ENCODE measurements around the gene HBG2.

Gene HBG2

DNA sequence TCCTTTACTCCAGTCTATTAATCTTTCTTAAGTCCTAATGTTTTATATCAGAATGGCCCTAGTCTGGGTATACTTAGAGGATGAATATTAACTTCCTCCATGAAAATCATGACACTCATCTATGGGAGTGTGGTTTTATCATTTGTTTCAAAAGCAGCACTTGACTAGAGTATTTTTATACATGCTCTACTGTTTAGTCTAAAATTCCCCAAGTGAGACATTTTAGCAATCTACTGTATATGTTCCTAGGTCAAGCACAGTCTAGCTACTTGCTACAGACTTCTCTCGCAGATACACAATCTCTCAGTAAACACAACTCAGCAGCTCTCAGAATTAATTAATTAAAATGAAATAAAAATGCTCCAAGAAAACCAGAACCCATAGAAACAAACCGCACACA is 24.8 kb downstream of the HBG2 start:
- DNase-seq (ENCODE audit: low read depth) = no peak

DNA sequence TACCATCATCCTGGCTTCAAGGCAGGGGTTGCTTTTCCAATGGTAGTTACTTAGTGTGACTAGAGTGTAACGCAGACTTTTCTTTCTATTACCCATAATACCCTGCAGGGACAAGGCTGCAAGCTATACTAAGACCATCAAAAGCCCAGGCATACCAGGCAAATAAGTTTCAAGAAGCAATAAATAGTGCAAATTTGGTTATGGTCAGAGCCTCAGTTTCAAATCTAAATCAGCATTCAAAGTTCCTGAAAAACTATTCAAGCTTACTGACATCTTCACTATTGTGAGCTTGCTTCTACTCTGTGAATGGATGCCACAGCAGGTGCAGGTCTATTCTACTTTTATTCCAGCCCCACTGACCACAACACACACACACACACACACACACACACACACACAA is 25.2 kb downstream of the HBG2 start:
- DNase-seq (ENCODE audit: low read depth) = no peak

DNA sequence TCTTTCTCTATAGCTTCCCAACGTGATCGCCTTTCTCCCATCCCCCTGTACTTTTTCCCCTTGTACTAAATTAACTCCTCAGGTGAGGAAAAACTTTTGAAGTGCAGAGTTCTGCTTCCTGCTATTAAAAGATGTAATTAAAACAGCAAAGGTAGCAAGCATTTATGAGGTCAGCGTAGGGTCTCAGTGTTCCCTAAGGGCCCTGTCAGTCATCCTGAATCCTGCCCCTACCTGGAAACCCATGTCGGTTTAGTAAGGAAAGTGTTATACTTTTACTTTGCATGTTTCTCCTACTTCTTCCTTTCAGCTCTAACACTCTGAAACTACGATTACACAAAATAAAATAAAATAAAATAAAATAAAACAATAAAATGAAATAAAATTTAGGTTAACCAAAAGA is 26.5 kb downstream of the HBG2 start:
- DNase-seq (ENCODE audit: low read depth) = no peak

DNA sequence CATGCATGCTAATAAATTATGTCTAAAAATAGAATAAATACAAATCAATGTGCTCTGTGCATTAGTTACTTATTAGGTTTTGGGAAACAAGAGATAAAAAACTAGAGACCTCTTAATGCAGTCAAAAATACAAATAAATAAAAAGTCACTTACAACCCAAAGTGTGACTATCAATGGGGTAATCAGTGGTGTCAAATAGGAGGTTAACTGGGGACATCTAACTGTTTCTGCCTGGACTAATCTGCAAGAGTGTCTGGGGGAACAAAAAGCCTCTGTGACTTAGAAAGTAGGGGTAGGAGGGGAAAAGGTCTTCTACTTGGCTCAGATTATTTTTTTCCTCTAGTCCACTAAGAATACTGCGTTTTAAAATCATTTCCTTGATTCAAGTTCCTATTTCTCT is 26.9 kb downstream of the HBG2 start:
- DNase-seq (ENCODE audit: low read depth) = no peak

DNA sequence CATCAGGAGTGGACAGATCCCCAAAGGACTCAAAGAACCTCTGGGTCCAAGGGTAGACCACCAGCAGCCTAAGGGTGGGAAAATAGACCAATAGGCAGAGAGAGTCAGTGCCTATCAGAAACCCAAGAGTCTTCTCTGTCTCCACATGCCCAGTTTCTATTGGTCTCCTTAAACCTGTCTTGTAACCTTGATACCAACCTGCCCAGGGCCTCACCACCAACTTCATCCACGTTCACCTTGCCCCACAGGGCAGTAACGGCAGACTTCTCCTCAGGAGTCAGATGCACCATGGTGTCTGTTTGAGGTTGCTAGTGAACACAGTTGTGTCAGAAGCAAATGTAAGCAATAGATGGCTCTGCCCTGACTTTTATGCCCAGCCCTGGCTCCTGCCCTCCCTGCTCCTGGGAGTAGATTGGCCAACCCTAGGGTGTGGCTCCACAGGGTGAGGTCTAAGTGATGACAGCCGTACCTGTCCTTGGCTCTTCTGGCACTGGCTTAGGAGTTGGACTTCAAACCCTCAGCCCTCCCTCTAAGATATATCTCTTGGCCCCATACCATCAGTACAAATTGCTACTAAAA is 27.8 kb downstream of the HBG2 start, which contains the start of gene HBB:
HBB (minus strand) TSS at position 340 of the 579 bp plus-strand sequence; CDS start at position 290, 50 bp downstream.
- DNase-seq (ENCODE audit: low read depth) = no peak

DNA sequence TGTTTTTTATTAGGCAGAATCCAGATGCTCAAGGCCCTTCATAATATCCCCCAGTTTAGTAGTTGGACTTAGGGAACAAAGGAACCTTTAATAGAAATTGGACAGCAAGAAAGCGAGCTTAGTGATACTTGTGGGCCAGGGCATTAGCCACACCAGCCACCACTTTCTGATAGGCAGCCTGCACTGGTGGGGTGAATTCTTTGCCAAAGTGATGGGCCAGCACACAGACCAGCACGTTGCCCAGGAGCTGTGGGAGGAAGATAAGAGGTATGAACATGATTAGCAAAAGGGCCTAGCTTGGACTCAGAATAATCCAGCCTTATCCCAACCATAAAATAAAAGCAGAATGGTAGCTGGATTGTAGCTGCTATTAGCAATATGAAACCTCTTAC is 29.1 kb downstream of the HBG2 start:
- no peak for DNase-seq (ENCODE audit: low read depth)

DNA sequence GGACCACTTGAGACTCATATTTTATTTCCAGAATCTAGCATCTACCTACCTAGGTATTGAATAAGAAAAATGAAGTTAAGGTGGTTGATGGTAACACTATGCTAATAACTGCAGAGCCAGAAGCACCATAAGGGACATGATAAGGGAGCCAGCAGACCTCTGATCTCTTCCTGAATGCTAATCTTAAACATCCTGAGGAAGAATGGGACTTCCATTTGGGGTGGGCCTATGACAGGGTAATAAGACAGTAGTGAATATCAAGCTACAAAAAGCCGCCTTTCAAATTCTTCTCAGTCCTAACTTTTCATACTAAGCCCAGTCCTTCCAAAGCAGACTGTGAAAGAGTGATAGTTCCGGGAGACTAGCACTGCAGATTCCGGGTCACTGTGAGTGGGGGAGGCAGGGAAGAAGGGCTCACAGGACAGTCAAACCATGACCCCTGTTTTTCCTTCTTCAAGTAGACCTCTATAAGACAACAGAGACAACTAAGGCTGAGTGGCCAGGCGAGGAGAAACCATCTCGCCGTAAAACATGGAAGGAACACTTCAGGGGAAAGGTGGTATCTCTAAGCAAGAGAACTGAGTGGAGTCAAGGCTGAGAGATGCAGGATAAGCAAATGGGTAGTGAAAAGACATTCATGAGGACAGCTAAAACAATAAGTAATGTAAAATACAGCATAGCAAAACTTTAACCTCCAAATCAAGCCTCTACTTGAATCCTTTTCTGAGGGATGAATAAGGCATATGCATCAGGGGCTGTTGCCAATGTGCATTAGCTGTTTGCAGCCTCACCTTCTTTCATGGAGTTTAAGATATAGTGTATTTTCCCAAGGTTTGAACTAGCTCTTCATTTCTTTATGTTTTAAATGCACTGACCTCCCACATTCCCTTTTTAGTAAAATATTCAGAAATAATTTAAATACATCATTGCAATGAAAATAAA is 29.8 kb downstream of the HBG2 start:
- DNase-seq (ENCODE audit: low read depth) = no peak

DNA sequence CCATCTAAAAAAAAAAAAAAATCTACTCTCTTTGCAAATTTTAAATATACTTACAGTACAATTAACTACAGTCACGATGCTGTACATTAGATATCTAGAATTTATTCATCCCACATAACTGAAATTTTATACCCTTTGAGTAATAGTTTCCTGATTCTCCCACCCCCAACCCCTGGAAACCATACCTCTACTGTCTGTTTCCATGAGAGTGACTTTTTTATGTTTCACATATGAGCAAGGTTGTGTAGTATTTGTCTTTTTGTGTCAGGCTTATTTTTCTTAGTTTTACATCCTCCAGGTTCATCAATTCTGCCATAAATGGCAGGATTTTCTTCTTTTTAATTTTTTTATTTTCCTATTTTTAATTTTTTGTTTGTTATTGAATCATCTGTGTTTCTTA is 30.9 kb downstream of the HBG2 start:
- no peak for DNase-seq (ENCODE audit: low read depth)

DNA sequence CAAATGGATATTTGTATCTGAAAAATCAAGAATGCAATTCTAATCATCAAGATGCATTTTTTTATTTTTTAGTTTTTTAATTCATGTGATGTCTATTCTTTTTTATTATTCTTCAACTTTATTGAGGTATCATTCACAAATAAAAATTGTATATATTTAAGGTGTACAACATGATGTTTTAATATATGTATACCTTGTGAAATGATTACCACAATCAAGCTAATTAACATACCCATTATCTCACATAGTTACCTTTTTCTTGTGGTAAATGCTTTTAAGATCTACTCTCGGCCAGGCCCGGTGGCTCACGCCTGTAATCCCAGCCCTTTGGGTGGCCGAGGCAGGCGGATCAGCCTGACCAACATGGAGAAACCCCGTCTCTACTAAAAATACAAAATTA is 31.4 kb downstream of the HBG2 start:
- DNase-seq (ENCODE audit: low read depth) = no peak

DNA sequence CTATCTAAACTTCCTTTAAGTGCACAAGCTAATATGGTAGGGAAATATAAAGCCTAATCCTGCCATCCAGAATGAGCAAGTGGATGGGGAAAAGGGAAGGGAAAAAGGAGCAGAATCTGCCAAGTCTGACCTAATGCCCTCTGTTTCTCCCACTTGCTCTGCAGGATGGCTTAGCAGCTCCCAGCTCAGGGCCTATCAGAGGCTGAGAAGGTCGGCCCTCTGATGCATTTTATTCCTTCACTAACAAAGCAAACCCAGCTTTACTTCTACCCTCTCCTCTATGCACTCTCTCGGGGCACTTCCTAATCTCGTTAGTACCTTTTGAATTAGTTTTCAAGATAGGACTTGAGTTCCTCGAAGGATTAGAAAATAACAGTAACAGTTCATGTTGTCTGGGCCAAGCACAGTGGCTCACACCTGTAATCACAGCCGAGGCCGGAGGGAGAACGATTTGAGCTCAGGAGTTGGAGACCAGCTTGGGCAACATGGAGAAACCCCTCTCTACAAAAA is 44.1 kb downstream of the HBG2 start:
- no peak for DNase-seq (ENCODE audit: low read depth)

DNA sequence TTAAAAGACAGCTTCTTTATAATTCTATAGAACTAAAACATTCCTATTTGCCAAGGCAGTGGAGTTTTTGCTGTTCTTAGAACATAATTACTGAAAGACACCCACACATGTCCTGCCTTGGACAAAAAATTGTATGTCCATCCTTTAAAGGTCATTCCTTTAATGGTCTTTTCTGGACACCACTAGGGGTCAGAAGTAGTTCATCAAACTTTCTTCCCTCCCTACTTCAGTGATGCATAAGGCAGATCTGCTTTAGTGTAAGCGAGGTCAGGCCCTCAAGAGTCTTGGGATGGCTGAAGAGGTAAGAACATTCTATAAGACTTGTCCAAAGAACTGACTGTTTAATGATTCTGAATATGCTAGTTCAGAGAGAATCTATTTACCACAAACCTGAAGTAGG is 49.8 kb downstream of the HBG2 start:
- DNase-seq (ENCODE audit: low read depth) = peak; percentile 35

DNA sequence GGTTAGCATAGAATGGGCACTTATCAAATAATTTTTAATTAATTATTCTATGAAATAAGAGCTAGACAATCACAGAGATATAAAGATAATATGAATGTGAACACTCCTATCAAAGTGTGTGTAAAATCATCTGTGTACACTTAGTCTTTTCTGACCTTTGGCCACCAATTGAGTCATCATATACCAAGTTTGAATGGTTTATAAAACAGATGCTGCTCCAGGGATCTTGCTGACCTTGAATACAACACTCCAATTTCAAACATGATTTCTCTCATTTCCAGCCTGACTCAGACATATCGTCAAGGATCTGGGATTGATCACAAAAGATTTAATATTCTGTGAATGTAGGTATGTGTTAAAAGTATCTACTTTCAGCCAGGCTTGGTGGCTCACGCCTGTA is 51.2 kb downstream of the HBG2 start:
- DNase-seq (ENCODE audit: low read depth) = no peak

All from GM04503 (cell line).